A549 treated with CORT108297 at 1 μM for 4 hours (cell line): ENCODE results near the gene SERINC3. TPM values are rescaled to one million over a fixed set of nuclear protein-coding genes. Genes with fewer than 3 reads are reported as not detected.

Source experiments
- total RNA-seq: library from RNA; stranded (reverse); fragments of 200-300 nt; extraction: Qiagen RNA extraction; gene quantifications from 5 replicates; pipeline ENCODE4 v1.2.3, GENCODE V29; 2022

The SERINC3 gene
- 70.4 to 87.2 TPM (median 79.6 TPM) in 5 replicates for total RNA-seq

GRCh38 chr20:44521484-44522481, at the start of gene SERINC3:
TSS of gene SERINC3 (minus strand) at chr20:44522070. CDS start at chr20:44521951, 119 bp downstream.

DNA sequence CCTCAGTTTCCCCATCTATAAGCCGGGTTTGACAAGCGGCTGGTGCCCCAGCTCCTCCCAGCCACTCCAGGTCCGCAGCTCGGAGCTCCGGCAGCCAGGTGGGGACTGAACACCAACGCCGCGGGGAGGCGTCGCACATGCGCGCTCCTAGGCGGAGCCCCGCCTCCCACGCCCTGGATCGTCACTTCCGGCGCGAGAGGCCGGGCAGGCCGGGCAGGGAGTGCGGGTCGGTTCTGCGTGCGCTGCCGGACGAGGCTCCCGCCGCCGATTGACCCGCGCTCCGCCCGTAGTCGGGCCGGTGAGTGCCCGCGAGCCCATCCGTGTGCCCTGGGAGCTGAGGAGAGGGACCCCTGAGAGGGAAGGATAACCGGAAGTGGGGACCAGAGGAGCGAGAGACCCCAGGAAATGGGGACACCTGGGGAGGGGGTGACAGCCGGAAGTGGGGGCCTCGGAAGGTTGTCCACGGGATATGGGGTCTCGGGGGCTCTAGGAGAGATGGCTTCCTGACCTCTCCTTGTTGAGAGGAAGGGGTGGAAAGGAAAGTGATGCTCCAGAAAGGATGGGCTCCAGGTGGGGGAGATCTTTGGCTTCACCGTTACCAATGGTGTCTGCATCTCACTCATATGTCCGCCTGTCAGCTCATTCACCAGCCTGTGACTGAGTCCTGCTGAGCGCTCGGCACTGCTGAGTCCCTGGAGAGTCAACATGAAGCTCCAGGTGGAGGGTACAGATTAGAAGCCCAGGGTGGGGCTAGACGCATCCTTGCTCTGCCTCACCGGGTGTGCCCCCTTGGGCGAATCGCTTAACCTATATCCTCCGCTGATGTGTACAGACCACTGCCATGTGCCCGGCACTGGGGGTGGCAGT, 45.9 kb downstream of the SERINC3 start, which contains the start of gene TTPAL:
Gene TTPAL (plus strand): TSS at position 181 of the 867 bp plus-strand sequence. CDS start 4,126 bp downstream, outside the sequence.

Other genes with a start within 250 kb of the SERINC3 start
- 7.2 to 8.9 TPM (median 7.9 TPM) in 5 replicates for gene FITM2, start 210.9 kb downstream of the SERINC3 start, total RNA-seq
- 0.20 to 0.62 TPM (median 0.25 TPM) in 4 of 5 replicates, not detected in the other for gene R3HDML, start 185.0 kb downstream of the SERINC3 start, total RNA-seq
- gene HNF4A, start 166.4 kb downstream of the SERINC3 start, total RNA-seq, result 11.9 to 17.0 TPM (median 15.4 TPM) in 5 replicates
- gene TTPAL, start 46.2 kb downstream of the SERINC3 start, total RNA-seq, result 11.0 to 14.2 TPM (median 13.7 TPM) in 5 replicates
- 33.3 to 39.2 TPM (median 38.9 TPM) in 5 replicates for gene PKIG, start 60.5 kb upstream of the SERINC3 start, total RNA-seq
- gene ADA, start 129.6 kb upstream of the SERINC3 start, total RNA-seq, result 49.8 to 59.5 TPM (median 57.1 TPM) in 5 replicates
- gene CCN5, start 193.3 kb upstream of the SERINC3 start, total RNA-seq, result 24.5 to 42.8 TPM (median 29.3 TPM) in 5 replicates
- 0.54 to 0.77 TPM (median 0.72 TPM) in 5 replicates for gene KCNK15, start 223.8 kb upstream of the SERINC3 start, total RNA-seq